NCI-H2107 (cell line): ENCODE data around the gene FOXC1.

ENCODE experiments used
- DNase-seq: peaks from one replicate; lab custom pipeline; 2025; lab: John Stamatoyannopoulos, UW

The FOXC1 gene

GRCh38 chr6:1584996-1585668, 24.6 kb upstream of the FOXC1 start:
- DNase-seq, result no peak

GRCh38 chr6:1585669-1586049, 24.1 kb upstream of the FOXC1 start:
- DNase-seq, result no peak

- no peak for DNase-seq
Observed at GRCh38 chr6:1586256-1586655, 23.5 kb upstream of the FOXC1 start.

- DNase-seq, result no peak
Observed at GRCh38 chr6:1586861-1587450, 22.8 kb upstream of the FOXC1 start.

GRCh38 chr6:1587546-1587945, 22.2 kb upstream of the FOXC1 start:
- no peak for DNase-seq

DNA sequence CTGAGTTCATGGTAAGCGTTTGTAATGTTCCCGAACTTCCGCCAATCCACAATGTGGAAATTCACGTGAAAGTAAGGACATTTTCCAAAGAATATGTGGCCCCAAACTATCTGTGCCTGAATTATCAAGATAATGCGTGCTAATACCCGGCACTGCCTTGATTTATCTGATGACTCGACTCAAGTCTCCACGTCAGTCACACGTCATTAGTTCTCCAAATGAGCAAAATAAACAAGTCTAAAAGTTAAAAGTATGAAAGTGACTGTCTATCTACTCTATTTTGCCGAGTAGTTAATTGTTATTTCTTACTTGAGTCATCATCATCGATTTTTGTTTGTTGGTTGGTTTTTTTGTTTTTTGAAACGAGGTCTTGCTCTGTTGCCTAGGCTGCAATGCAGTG, 21.7 kb upstream of the FOXC1 start:
- no peak for DNase-seq

DNA sequence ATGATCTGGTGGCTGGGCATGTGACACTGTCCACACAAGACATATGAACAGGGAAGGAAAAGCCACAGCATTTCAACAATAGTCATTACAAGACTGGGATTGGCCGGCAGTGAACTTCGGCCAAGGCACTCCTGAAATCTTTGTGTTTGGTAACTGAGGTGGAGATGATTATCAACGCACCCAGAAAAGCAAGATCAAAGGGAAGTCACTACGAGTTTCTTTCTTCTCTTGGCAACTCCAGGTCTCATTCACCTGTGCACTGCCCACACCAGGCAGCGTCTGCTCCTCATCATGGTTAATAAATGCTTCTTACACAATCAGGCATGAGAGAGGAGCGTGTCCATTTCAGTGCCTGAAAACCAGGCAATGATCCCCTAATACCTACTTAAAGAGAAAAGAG, 20.5 kb upstream of the FOXC1 start:
- DNase-seq, result no peak

GRCh38 chr6:1590580-1590979, 19.1 kb upstream of the FOXC1 start:
- DNase-seq, result no peak

DNA sequence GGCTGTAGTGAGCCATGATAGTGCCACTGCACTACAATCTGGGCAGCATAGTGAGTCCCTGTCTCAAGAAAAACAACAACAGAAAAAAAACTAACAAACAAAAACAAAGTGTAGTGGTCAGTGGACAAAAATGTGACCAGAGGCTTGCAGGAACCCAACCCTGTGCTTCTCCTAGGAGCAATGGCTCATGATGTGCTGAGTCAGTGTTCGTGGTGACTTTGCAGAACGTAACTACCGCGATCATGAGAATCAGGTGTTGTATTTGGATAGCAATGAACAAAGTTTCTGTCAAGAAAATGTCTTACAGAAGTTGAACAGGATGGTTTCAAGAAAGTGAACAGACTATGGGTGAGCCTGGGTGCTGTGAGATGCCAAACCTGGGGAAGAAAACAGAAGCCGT, 18.5 kb upstream of the FOXC1 start:
- DNase-seq, result no peak

GRCh38 chr6:1591926-1592325, 17.8 kb upstream of the FOXC1 start:
- DNase-seq, result no peak

DNA sequence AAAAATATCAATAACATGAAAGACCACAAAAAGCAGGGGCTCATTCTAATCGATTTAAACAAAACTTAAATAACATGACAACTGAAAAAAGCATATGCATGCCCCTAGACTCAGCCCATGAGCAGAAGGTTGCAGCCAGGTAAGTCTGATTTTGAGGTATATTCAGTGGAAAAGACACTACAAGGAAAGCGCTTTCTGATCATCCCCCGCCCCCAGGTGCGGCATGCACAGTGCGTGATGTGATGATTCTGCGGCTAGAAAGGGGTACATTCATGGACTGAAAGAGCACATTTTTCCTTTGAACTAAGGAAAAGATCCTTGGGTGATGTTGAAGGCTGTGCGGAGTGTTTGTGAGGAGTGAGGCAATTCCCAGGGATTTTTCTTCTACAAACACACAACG, 16.9 kb upstream of the FOXC1 start:
- DNase-seq, result no peak

- DNase-seq, result no peak
Observed at GRCh38 chr6:1593286-1593957, 16.3 kb upstream of the FOXC1 start.

- no peak for DNase-seq
Observed at GRCh38 chr6:1593958-1594314, 15.8 kb upstream of the FOXC1 start.

- DNase-seq, result no peak
Observed at GRCh38 chr6:1594445-1595200, 15.1 kb upstream of the FOXC1 start.

DNA sequence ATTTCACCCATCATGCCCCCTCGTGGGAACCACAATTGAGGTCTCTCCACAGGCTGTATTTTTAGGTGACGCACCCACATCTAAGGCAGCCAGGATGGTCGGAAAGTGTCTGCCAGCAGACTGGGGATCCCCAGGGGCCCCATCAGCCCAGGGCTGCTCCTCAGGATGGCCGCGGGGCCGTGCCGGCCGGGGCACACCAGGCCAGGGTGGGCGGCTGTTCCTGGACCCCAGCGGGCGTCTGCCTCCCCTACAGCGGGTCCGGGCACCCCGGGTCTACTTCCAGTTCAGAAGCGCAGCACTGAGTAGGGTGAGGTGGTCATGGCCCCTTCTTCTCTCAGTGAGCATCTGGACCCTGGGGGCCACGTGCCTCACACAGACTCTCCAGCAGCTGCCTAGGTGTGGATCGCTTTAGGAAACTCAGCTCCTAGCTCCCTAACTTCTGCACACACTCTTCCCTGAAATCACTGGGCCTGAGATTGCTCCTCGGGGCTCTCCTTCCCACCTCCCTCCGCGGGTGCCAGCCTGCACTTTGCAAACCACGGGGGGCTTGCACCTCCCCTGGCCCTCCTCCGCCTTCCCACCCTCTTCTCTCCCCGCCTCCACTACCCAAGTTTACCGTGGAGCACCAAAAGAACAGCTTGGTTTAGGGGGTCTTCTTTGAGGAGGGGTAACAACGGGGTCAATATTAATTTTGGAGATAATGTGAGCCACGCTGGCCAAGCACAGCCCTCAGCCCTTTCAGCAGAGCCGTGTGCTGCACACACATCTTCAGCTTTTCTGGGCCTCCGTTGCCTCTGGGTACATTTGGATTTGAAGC, 14.2 kb upstream of the FOXC1 start:
- DNase-seq, result no peak

DNA sequence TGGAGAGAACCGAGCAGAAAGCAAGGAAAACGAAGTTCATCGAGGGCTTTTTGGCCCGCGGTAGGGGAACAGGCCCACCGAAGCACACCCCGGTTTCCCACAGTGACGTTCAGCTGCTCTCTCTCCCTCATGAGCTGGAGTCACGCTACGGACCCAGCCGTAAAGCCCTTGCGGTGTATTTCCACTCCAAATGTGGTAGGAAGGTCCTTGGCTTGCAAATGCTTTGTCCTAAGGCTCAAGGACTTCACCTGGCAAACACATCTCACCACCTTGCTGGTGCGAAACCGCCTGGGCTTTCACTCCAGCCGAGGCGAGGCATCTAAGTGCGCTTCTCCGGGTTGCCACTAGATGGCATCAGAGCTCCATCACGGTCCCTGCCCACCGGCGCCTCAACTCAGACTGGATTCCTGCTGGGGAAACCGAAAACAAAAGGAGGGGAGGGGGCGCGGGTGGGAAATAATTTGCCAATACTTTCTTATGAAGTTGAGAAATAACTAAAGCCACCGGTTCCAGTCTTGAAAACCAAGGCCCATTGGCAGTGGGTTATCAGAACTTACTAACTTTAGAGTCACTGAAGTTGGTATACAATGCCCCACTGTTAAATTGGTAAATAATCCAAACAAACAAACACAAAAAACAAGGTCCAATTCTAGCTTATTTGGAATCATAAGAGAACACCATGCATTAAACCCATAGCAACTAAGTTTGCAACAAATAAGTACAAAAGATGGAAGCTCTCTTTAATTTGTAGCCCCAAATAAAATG, 13.4 kb upstream of the FOXC1 start:
- DNase-seq, result no peak

- no peak for DNase-seq
Observed at GRCh38 chr6:1597121-1597744, 12.5 kb upstream of the FOXC1 start.

DNA sequence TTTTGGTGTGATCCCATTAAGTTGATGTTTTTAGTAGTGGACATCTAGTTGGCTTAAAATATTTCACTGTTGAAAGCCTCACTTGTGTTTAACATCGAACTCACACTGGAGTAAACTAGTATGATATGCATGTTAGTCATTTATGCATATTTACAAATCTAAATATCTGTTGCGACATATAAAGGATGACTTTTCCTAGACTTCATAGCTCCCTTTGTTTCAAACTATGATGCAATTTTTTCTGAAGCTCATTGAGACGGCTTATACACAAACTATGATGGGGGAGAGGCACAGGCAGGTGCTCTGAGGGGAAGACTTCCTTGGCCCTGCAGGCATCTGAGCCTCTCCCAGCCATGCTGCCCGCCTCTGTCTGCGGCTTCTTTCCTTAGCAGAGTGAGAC, 11.8 kb upstream of the FOXC1 start:
- DNase-seq, result no peak

DNA sequence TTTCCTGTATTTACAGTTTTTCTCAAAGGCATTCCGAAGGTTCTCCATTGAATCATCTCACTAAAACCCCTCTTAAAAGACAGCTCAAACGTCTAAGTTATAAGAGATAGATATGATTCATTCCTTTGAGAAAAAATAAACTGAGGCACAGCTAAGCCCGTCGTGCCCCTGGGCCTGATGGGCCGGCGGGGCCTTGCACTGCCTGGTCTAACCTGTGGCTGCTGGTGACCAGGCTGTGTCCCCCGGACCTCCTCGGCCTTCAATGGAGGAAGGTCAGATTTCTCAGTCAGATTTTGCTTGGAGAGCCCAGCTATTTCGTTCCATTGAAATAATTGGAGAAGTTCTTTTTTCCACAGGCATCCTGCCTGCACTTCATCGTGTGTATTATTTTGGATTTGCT, 11.3 kb upstream of the FOXC1 start:
- no peak for DNase-seq

- no peak for DNase-seq
Observed at GRCh38 chr6:1598886-1599285, 10.8 kb upstream of the FOXC1 start.

DNA sequence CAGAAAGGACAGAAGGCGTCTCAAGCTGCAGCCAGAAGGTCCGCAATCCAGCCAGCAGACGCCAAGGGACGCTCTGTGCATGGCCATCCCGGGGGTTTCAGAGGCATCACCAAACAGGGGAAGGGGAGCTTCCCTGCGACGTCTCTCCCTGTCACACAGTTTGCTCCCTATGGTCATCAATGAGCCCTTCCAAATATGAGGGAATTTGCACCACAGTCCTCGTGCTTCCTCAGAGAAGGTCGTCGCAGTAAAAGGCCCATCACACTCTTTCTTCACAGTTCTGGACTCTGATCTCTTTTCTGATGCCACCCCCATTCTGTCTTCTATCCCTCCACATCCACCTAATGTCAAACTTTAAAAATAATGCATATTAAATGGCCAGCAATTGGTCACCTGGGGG, 10.2 kb upstream of the FOXC1 start:
- DNase-seq, result no peak
